Left cardiac atrium (tissue), 4 donors: Measurements from ENCODE around the gene SORCS2. TPM values are rescaled to one million over a fixed set of nuclear protein-coding genes. Genes with fewer than 3 reads are reported as not detected.
A peak's percentile ranks its signal among the peaks of the same experiment; 100 is the strongest.

Experiments
- ATAC-seq, 2 donors: fragments of 200-7000 bp; cut with Tn5 transposase; one replicate each; pipeline ENCODE4 v1.9.1; 2020; ENCODE audit warnings: mild to moderate bottlenecking in 2 of 2, moderate library complexity in 2 of 2
- DNase-seq: peaks from one replicate; pipeline ENCODE4 v3.0.0-alpha.2; 2020
- intact Hi-C, 2 donors: fragments of 100-400 bp; cut with DNase I; formaldehyde crosslinking; loops; one replicate each; pipeline versions ENCODE4 v1.14.1 to v1.15.1; 2022 to 2023
- total RNA-seq, 2 donors: library from RNA; stranded (reverse); fragmentation: NEBNext Ultra II Directional; extraction: Animal tissue kit (Norgen Biotek cat#: 25700); gene quantifications; one replicate each; pipeline ENCODE4 v1.2.1, GENCODE V29; 2021
- donor health status: DM: no; HTN: yes; CAD: no.
- donor health status: DM: no; HTN: yes; CAD: no; lungs with severe emphysema.
- donor health status: DM: yes; HTN: yes; CAD: no.
- donor health status: Dilated cardiomyopathy.

SORCS2 gene
- total RNA-seq, 2 donors from 2014 or later = 2.4 to 2.6 TPM

GRCh38 chr4:7632971-7633370, 440.6 kb downstream of the SORCS2 start:
- no peak for DNase-seq
- intact Hi-C loops = no loop called here
- no peak for ATAC-seq

GRCh38 chr4:7634661-7635251, 442.4 kb downstream of the SORCS2 start:
- intact Hi-C loops = no loop called here
- ATAC-seq (no peak), DNase-seq (no peak)

GRCh38 chr4:7635445-7636239, 443.3 kb downstream of the SORCS2 start:
- no peak for DNase-seq
- intact Hi-C loops = no loop called here
- no peak for ATAC-seq

- intact Hi-C loops = no loop called here
- ATAC-seq (no peak), DNase-seq (no peak)
These were observed 443.8 kb downstream of the SORCS2 start for GRCh38 chr4:7636240-7636508.

GRCh38 chr4:7637139-7637538, 444.8 kb downstream of the SORCS2 start:
- intact Hi-C loops = no loop called here
- ATAC-seq (no peak), DNase-seq (no peak)

GRCh38 chr4:7637971-7638370, 445.6 kb downstream of the SORCS2 start:
- ATAC-seq (no peak), DNase-seq (no peak)
- intact Hi-C loops = no loop called here

GRCh38 chr4:7638489-7638888, 446.2 kb downstream of the SORCS2 start:
- ATAC-seq = no peak
- DNase-seq = no peak
- intact Hi-C loops = no loop called here

GRCh38 chr4:7638984-7639789, 446.8 kb downstream of the SORCS2 start:
- intact Hi-C loops = no loop called here
- ATAC-seq (peak; percentile 18 to 50), DNase-seq (no peak)

- no peak for ATAC-seq
- DNase-seq = no peak
- intact Hi-C loops = no loop called here
These were observed 447.8 kb downstream of the SORCS2 start for GRCh38 chr4:7640136-7640535.

- DNase-seq = no peak
- intact Hi-C loops = no loop called here
- ATAC-seq = no peak
These were observed 449.4 kb downstream of the SORCS2 start for GRCh38 chr4:7641712-7642111.

- no peak for ATAC-seq
- intact Hi-C loops = no loop called here
- DNase-seq = no peak
These were observed 450.6 kb downstream of the SORCS2 start for GRCh38 chr4:7642741-7643458.

GRCh38 chr4:7645158-7645557, 452.8 kb downstream of the SORCS2 start:
- intact Hi-C loops = no loop called here
- ATAC-seq (no peak), DNase-seq (no peak)

GRCh38 chr4:7645956-7646355, 453.6 kb downstream of the SORCS2 start:
- intact Hi-C loops = no loop called here
- no peak for DNase-seq

GRCh38 chr4:7646384-7647061, 454.2 kb downstream of the SORCS2 start:
- ATAC-seq = no peak
- intact Hi-C loops = no loop called here
- DNase-seq = no peak

More at GRCh38 chr4:7645956-7646355, 453.6 kb downstream of the SORCS2 start:
- no peak for ATAC-seq

GRCh38 chr4:7647186-7647585, 454.8 kb downstream of the SORCS2 start:
- ATAC-seq = no peak
- intact Hi-C loops = no loop called here
- DNase-seq = no peak

- intact Hi-C loops = no loop called here
- ATAC-seq (peak; percentile 43 to 66), DNase-seq (no peak)
These were observed 455.5 kb downstream of the SORCS2 start for GRCh38 chr4:7647600-7648543.

- DNase-seq = no peak
- intact Hi-C loops = no loop called here
These were observed 456.4 kb downstream of the SORCS2 start for GRCh38 chr4:7648544-7649395.

More at GRCh38 chr4:7648544-7649395, 456.4 kb downstream of the SORCS2 start:
- ATAC-seq = no peak
